COLO668 (cell line): ENCODE measurements around the gene MPZL1.
"Not testable (repeated sequence)": the region's sequence is repeated elsewhere in the genome, so short reads cannot be mapped to it uniquely, and the experiment has no call there.

Experiments
- DNase-seq: peaks from one replicate; lab custom pipeline; 2025; ENCODE audit not compliant: unreplicated experiment; lab: John Stamatoyannopoulos, UW

Gene MPZL1

DNA sequence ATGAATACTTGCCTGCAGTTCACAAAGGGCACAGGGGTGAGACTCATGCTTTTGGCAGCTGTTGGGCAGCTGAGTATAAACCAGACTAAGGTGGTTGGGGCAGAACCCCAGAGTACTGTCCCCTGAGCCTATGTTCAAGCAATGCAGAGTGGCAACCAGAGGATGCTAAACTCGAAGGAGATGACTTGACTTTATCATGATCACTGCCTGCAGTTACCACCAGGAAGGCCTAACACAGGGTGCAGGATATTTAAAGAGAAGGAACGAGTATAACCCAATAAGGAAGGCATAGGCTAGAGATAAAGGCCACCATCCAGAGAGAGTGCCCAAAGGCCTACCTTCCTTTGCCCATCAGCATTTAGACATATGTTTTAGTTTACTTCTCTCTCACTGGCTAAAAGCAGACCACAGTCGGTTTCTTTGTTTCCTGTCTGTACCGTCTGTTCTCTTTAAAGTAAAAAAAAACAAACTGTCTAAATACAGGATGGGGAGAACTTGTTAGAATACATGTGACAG is 83.3 kb downstream of the MPZL1 start:
- no peak for DNase-seq

- DNase-seq = not testable (repeated sequence)
These were observed 84.5 kb downstream of the MPZL1 start for GRCh38 chr1:167806235-167806634.

GRCh38 chr1:167806676-167807075 is 84.9 kb downstream of the MPZL1 start:
- DNase-seq = not testable (repeated sequence)

DNA sequence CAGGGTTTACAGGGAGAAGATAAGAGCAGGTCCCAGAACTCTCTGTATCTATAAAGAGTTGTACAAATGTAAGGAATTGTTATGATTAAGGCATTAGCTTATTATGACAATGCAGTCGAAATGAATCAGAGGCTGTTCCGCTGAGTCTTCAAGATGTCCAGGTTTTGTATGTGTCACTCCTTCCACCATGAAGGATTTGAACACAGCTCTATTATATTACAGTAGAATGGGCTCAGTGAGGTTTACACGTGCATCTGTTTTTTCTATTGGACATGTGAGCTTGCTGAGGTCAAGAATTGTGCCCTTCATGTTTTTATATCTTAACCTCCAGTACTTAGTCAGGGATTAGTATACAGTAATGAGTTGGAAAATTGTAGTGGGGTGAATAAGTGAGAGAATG is 86.3 kb downstream of the MPZL1 start:
- DNase-seq = no peak

DNA sequence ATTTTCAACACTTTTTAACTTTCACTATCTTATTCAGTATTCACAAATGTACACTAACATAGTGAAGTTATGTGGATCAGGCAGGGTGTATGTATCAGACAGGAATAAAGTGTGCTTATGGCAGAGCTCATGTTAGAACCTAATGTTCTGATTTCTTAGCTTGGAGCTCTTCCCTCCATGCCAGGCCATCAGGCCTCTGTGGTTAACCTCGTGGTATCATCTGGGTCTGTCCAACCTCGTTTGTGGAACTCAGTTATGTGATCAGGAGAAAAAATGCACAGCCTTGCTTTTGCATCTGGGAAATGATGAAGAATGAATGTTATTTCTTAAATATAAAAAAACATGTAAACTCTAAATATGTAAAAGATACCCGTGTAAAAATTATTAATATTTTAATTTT is 86.9 kb downstream of the MPZL1 start:
- DNase-seq = no peak

- DNase-seq = no peak
These were observed 91.2 kb downstream of the MPZL1 start for GRCh38 chr1:167812972-167813371.

DNA sequence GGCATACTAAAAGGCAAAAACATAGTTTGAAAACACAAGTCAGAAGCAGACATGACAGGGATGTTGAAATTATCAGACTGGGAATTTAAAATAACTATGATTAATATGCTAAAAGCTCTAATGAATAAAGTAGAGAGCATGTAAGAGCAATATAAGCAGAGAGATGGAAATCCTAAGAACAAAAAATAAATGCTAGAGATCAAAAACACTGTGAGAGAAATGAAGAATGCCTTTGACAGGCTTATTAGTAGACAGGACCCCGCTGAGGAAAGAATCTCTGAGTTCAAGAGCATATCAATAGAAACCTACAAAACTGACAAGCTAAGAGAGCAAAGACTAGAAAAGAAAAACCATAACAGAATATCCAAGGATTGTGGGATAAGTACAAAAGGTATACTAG is 93.9 kb downstream of the MPZL1 start:
- no peak for DNase-seq

DNA sequence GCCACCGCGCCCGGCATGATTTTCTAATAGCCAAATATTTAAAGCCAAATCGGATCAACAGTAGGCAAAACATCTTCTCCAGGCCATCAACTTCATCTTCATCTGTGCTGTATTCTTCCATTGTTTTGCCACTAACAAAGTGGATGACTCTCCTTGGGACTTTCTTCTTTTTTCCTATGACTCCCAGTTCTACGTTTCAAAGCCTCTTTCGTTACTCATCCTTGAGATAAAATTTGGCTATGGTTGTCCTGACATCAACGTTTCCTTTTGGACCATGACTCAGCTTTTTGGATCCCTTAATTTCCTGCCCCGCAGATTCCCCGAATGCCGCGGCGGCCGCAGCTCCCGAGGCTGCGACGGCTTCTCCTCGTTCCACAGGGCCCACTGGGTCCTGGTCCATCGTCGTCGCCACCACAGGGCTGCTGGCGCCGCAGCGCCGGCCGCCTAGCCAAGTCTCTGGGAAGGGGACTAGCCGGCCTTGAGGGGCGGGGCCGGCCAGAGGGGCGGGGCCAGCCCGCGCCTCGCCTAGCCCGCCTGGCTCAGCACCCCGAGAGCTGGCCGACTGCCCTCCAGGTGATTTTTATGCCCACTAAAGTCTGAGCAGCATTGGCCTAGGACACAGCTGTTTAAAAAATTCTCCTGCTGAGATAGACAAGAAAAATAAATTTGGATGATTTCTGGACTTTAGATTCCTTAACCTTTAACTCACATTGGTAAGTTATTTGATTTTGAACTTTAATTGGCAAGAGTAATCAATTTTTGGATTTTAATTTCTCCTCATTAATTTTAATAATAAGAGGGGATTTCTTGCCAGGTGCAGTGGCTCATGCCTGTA is 98.3 kb downstream of the MPZL1 start:
- DNase-seq = peak; percentile 68

DNA sequence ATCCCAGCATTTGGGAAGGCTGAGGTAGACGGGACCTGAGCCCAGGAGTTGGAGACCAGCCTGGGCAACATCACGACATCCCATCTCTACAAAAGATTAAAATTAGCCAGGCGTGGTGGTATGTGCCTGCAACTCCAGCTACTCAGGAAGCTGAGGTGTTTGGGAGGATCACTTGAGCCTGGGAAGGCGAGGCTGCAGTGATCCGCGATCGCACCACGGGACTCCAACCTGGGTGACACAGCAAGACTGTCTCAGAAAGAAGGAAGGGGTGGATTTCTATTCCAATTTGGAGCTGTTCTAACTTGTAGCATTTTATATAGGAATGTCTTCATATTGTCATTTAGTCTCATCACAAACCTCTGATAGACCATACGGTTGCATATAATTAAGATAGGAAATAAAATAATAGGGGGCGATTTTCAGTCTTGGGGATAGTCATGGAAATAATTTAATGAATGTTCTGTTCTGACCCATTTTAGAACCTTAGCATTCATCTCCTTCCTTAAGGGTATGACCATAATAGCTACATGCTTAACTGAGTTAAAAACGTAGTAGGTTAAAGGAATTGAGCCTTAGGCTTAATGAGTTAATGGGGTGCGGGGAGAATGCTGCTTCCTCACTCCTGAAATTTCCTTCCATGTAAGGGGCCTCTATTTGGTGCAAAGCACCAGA is 99.0 kb downstream of the MPZL1 start:
- no peak for DNase-seq

GRCh38 chr1:167821356-167821685 is 99.5 kb downstream of the MPZL1 start:
- DNase-seq = no peak

GRCh38 chr1:167821969-167822685 is 100.3 kb downstream of the MPZL1 start:
- DNase-seq = no peak

GRCh38 chr1:167824163-167824794 is 102.5 kb downstream of the MPZL1 start:
- no peak for DNase-seq

- DNase-seq = no peak
These were observed 103.8 kb downstream of the MPZL1 start for GRCh38 chr1:167825419-167826079.

DNA sequence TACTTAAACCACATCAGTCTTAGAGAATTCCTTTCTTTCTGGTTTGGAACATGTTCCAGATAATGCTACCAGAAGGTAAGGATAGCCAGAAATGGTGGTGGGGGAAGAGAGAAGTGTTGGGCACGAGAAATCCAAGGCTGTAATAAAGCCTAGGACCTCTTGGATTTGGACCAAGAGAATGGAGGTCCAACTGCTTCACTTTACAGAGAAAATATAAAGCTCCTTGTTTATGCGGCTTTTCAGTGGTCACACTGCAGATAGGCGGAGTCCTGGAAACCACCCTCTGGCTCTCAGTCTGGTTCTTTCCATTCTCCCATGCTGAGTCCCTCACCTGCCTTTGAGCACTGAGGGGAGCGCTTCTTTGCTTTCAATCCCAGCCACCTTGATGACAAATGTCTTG is 104.3 kb downstream of the MPZL1 start:
- DNase-seq = no peak

DNA sequence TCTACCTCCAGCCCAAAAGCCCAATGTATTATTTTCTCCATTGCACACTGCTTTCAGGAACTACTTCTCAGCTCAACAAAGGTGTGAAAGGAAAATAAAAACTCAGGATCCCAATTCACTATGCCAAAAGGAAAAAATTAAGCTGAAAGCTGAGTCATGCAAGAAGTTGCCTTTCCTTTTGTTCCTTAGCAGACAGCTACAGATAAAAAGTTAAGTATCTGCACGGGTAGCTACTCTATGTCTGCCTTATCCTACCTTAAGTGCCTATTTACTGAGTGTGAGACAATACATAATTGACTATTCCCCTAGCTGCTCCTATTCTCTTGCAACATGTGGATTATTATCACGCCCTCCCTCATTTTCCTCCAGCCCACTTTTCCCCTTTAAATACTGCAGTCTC is 108.1 kb downstream of the MPZL1 start:
- no peak for DNase-seq

DNA sequence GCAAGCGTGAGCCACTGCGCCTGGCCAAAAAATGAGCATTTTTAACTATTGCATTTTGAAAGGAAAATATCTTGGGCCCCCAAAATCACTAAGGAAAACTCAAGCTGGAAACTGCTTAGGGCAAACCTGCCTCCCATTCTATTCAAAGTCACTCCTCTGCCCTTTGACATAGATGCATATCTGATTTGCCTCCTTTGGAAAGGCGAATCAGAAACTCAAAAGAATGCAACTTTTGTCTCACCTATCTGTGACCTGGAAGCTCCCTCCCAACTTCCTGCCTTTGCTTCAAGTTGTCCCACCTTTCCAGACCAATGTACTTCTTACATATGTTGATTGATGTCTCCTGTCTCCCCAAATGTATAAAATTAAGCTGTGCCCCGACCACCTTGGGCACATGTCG is 108.9 kb downstream of the MPZL1 start:
- not testable (repeated sequence) for DNase-seq

DNA sequence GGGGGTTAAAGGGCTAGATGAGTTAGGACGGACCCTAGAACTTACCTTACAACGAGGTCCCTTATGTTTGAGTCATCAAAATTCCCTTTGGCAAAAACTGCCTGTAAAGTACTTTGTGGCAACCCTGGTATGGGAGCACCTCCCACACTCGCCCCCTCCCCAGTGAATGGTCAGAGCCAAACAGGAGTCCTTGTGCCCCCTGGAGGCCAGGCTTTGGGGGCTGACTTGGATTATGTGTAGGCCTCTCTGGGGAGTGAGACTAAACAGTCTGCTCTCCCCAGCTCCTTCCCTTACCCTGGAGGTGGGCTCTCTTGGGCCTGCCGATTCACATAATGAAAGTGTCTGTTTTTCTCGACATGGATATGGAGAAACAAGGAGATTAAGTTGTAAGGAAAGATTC is 110.9 kb downstream of the MPZL1 start:
- no peak for DNase-seq

- no peak for DNase-seq
These were observed 112.1 kb downstream of the MPZL1 start for GRCh38 chr1:167833904-167834303.

DNA sequence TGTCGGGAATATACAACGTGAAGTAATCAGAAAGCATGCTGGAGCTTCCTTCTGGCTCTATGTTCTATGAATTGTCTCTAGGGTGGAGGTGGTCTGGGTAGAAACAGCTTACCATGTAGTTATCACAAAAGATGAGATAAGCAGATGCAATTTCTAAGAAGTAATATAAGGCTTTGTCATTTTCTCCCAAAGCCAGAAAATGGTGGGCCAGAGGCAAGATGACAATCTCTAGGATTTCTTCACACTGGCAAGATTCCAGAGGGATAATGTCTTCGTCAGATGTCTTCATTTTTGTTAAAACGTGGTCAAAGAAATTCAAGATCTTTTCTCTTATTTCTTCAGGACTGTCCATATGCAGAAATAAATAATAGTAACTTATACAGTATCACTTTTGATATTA is 114.4 kb downstream of the MPZL1 start:
- no peak for DNase-seq

- no peak for DNase-seq
These were observed 115.5 kb downstream of the MPZL1 start for GRCh38 chr1:167837326-167837725.

- DNase-seq = no peak
These were observed 117.2 kb downstream of the MPZL1 start for GRCh38 chr1:167839009-167839408.
